ENCODE measurements around the gene LGALS3BP. TPM values are rescaled to one million over a fixed set of nuclear protein-coding genes. Genes with fewer than 3 reads are reported as not detected.

LGALS3BP gene
- total RNA-seq, 1 donor from 2014 or later, result 24.3 TPM

DNA sequence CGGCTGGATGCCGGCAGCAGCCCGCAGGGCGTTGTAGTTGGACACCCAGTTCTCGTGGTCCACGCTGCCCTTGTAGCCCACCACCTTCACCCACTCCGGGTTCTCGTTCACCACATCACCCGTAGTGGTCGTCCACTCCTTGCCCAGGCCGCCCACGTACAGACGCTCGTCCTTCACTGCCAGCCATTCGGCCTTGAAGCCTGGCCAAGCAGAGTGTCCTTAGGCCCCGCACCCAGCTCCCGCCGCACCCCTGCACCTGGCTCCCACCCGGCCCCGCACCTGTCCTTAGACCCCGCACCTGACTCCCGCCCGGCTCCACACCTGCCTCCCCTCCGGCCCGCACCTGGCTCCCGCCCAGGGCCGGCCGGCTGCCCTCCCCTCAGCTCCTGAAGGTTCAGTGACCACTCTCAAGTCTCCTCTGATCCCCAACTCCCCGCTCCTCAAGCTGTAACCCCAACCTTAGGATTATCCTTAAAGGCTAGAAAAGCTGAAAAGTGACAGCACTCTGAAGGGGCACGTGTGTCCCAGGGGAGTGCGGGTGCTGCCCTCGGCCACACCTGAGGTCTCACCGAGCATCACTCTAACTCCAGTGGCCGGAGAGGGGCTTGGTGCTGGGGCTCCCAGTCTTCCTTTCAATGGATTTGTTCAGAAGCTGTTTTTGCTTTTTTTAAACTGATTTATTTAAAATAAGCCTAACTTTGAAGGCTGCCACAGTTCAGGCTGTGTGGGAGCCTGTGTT lies 15.5 kb upstream of the LGALS3BP start:
- H3K27me3 Mint-ChIP-seq (ENCODE audit: low read depth), result no peaks in the 10 kb centered on the region
- H3K4me3 Mint-ChIP-seq, result no peak overlapping the region
- no peaks in the 10 kb centered on the region for H3K9me3 Mint-ChIP-seq
- no peak overlapping the region for H3K27ac Mint-ChIP-seq (ENCODE audit: unreplicated experiment)
- peaks cover 5% of the 10 kb centered on the region for H3K36me3 Mint-ChIP-seq (ENCODE audit: low read depth)
- peaks cover 4% of the 10 kb centered on the region for H3K4me1 Mint-ChIP-seq
- no peak for DNase-seq (ENCODE audit: low read depth, low spot score)
- TF ChIP-seq, protein P1, sequence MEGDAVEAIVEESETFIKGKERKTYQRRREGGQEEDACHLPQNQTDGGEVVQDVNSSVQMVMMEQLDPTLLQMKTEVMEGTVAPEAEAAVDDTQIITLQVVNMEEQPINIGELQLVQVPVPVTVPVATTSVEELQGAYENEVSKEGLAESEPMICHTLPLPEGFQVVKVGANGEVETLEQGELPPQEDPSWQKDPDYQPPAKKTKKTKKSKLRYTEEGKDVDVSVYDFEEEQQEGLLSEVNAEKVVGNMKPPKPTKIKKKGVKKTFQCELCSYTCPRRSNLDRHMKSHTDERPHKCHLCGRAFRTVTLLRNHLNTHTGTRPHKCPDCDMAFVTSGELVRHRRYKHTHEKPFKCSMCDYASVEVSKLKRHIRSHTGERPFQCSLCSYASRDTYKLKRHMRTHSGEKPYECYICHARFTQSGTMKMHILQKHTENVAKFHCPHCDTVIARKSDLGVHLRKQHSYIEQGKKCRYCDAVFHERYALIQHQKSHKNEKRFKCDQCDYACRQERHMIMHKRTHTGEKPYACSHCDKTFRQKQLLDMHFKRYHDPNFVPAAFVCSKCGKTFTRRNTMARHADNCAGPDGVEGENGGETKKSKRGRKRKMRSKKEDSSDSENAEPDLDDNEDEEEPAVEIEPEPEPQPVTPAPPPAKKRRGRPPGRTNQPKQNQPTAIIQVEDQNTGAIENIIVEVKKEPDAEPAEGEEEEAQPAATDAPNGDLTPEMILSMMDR (conservative IDR thresholded peaks at IDR 0.05), result no peak

DNA sequence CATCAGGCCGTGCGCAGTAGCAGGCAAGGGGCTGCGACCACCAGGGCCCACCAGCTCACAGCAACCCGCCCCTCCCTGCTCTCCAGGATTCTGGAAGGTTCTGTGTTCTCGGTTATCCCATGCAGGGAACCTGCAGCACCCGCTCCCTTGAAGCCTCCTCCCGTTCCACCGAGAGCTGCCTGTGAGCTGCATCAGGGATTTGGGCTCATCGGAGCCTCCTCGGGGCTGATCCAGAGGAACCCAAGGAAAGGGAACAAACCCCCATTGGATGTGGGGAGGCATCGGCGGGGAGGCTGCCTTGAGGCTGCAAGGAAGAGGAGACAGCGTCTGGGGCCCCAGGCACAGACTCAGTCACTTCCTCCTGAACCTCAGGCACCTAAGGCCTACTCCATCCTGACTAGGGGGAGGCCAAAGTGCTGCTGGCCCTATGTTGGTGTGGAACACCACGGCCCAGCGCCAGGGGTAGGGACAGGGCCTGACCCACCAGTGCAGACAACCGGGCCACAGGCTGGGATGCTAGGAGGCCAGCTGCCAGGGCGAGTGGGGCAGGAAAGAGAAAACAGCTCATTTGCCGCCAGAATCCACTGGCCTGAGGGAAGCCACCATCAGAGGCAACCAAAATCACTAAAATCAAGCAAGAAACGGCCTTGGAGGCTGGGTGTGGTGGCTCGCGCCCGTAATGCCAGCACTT lies 14.4 kb upstream of the LGALS3BP start:
- Mint-ChIP-seq H3K4me3 (no peak overlapping the region), H3K9me3 (no peaks in the 10 kb centered on the region), H3K27me3 (ENCODE audit: low read depth) (no peaks in the 10 kb centered on the region), H3K36me3 (ENCODE audit: low read depth) (peaks cover 5% of the 10 kb centered on the region), H3K27ac (ENCODE audit: unreplicated experiment) (no peak overlapping the region), H3K4me1 (peaks cover 4% of the 10 kb centered on the region)
- no peak for DNase-seq (ENCODE audit: low read depth, low spot score)
- TF ChIP-seq, protein P1 (conservative IDR thresholded peaks at IDR 0.05), result no peak

DNA sequence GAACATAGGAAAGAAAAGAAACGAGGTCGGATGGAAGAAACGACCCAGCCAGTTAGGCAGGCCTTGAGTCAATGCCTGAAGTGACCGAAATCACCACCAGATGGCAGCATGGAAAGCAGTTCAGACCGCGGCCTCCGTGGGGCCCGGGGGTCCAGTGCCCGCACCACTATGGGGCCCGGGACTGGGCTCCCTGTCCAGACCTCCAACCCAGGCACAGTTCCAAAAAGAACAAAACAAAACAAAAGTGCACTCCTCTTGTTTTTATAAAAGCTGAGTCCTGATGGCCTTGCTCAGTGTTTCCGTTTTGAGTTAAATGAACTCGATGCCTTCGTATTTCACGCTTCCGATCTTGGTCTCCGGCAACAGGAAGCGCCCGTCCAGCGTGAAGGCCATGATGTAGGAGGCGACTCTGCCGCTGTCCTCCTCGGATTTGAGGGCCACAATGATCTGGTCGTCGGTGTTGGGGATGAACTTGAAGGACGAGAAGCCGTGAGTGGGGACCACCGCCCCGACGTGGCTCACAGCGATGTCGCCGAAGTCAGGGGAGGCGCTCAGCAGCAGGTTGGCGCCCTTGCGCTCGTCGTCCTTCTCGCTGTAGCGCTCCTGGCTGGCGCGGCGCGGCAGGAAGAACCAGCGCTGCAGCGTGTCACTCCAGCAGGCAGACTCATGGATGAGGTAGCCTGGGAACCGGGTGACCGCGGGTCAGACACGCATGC lies 13.7 kb upstream of the LGALS3BP start:
- H3K9me3 Mint-ChIP-seq, result no peaks in the 10 kb centered on the region
- peaks cover 4% of the 10 kb centered on the region for H3K4me1 Mint-ChIP-seq
- peak; percentile 68 for DNase-seq (ENCODE audit: low read depth, low spot score)
- H3K27ac Mint-ChIP-seq (ENCODE audit: unreplicated experiment), result no peak overlapping the region
- no peak overlapping the region for H3K4me3 Mint-ChIP-seq
- TF ChIP-seq, protein P1 (conservative IDR thresholded peaks at IDR 0.05), result peak; percentile 85
- H3K36me3 Mint-ChIP-seq (ENCODE audit: low read depth), result peaks cover 5% of the 10 kb centered on the region
- no peaks in the 10 kb centered on the region for H3K27me3 Mint-ChIP-seq (ENCODE audit: low read depth)

DNA sequence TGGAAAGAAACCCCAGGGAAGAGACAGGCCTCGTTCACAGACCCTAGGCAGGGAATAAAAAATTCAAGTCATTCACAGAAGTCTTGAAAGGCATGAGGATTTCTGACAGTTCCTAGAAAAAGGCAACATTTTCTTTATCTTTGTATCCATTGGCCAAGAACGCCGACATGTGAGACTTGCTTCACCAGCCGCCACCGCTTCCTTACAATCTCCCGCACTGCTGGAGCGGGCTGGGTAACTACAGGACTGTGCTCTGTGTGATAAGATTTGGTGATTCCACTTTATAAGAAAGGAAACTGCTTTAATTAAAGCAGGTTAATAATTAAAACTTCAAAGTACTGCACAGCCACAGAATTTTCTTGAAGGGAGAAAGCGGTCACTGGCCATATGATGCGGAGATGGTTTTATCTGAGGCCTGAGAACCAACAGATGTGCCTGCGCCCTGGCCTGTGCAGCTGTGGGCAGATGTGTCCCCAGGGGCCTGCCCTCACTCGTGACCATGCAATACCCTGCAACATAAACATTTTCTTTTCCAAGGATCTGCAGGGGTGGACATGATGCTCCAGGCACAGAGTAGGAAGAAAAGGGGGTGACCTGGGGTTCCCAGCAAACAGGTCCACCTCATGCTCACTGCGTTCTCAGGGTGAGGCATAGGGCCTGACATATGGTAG lies 13.0 kb upstream of the LGALS3BP start:
- Mint-ChIP-seq H3K27me3 (ENCODE audit: low read depth) (no peaks in the 10 kb centered on the region), H3K4me1 (peaks cover 4% of the 10 kb centered on the region), H3K4me3 (no peak overlapping the region), H3K27ac (ENCODE audit: unreplicated experiment) (no peak overlapping the region), H3K36me3 (ENCODE audit: low read depth) (peaks cover 5% of the 10 kb centered on the region), H3K9me3 (no peaks in the 10 kb centered on the region)
- TF ChIP-seq, protein P1 (conservative IDR thresholded peaks at IDR 0.05), result no peak
- no peak for DNase-seq (ENCODE audit: low read depth, low spot score)

DNA sequence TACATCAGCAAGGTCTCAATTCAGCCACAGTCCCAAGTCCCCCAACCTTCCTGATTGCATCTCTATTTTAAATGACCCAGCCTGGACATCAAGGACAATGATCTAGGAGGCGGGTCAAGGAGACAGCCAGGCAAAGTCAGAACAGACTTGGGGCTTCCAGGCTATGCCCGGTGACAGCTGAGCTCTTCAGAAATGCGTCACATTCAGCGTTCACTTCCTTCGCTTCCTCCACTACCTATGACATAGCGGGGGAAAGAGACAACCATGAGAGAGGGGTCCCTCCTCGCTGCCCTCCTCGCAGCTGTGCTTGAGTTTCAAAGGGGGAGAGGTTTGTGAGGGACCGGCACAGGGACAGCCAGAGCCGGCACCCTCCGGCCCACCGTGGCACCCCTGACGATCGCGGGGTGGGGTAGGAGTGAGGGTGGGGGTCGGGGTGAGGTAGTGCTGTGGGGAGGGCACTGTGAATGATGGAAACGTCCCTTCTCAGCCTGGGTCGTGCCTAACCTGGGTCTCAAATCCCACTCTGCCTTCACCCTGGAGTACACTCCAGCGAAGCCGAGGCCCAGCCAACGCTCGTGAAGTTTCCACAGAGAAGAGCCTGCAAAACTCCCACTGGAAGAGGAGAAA lies 12.3 kb upstream of the LGALS3BP start:
- H3K36me3 Mint-ChIP-seq (ENCODE audit: low read depth), result peaks cover 5% of the 10 kb centered on the region
- H3K27ac Mint-ChIP-seq (ENCODE audit: unreplicated experiment), result no peak overlapping the region
- H3K9me3 Mint-ChIP-seq, result no peaks in the 10 kb centered on the region
- TF ChIP-seq, protein P1 (conservative IDR thresholded peaks at IDR 0.05), result no peak
- no peak for DNase-seq (ENCODE audit: low read depth, low spot score)
- peaks cover 4% of the 10 kb centered on the region for H3K4me1 Mint-ChIP-seq
- no peaks in the 10 kb centered on the region for H3K27me3 Mint-ChIP-seq (ENCODE audit: low read depth)
- no peak overlapping the region for H3K4me3 Mint-ChIP-seq
